ENCODE results near the gene TGDS.

The TGDS gene

GRCh38 chr13:94610475-94610874, 14.5 kb upstream of the TGDS start:
- no peak overlapping the region for H3K4me3 ChIP-seq (ENCODE audit: low read length)
- no peak for TF ChIP-seq ZNF274 (IDR thresholded peaks at IDR 0.05; ENCODE audit: low read depth, low read length)

- TF ChIP-seq ZNF274 (IDR thresholded peaks at IDR 0.05; ENCODE audit: low read depth, low read length): no peak
- no peak overlapping the region for H3K4me3 ChIP-seq (ENCODE audit: low read length)
These were observed 13.2 kb upstream of the TGDS start for GRCh38 chr13:94609196-94609595.

GRCh38 chr13:94608586-94608985, 12.6 kb upstream of the TGDS start:
- no peak for TF ChIP-seq ZNF274 (IDR thresholded peaks at IDR 0.05; ENCODE audit: low read depth, low read length)
- H3K4me3 ChIP-seq (ENCODE audit: low read length): no peak overlapping the region

GRCh38 chr13:94607939-94608338, 12.0 kb upstream of the TGDS start:
- TF ChIP-seq ZNF274 (IDR thresholded peaks at IDR 0.05; ENCODE audit: low read depth, low read length): no peak
- no peak overlapping the region for H3K4me3 ChIP-seq (ENCODE audit: low read length)

- H3K4me3 ChIP-seq (ENCODE audit: low read length): no peak overlapping the region
- no peak for TF ChIP-seq ZNF274 (IDR thresholded peaks at IDR 0.05; ENCODE audit: low read depth, low read length)
These were observed 11.1 kb upstream of the TGDS start for GRCh38 chr13:94607056-94607455.

- no peak for TF ChIP-seq ZNF274 (IDR thresholded peaks at IDR 0.05; ENCODE audit: low read depth, low read length)
- peak overlapping the region; percentile 85 for H3K4me3 ChIP-seq (ENCODE audit: low read length)
These were observed 6.5 kb upstream of the TGDS start for GRCh38 chr13:94602467-94602866.

GRCh38 chr13:94601446-94602431, 5.8 kb upstream of the TGDS start, which contains the start of gene GPR180:
TSS of gene GPR180 (plus strand) at chr13:94601857. CDS start at chr13:94601928, 71 bp downstream.
- peak within 1 kb of the TSS; percentile 85 for H3K4me3 ChIP-seq (ENCODE audit: low read length)
- no peak for TF ChIP-seq ZNF274 (IDR thresholded peaks at IDR 0.05; ENCODE audit: low read depth, low read length)

- no peak for TF ChIP-seq ZNF274 (IDR thresholded peaks at IDR 0.05; ENCODE audit: low read depth, low read length)
- no peak overlapping the region for H3K4me3 ChIP-seq (ENCODE audit: low read length)
These were observed 3.9 kb upstream of the TGDS start for GRCh38 chr13:94599877-94600276.

GRCh38 chr13:94598281-94598680, 2.3 kb upstream of the TGDS start:
- H3K4me3 ChIP-seq (ENCODE audit: low read length): no peak overlapping the region
- TF ChIP-seq ZNF274 (IDR thresholded peaks at IDR 0.05; ENCODE audit: low read depth, low read length): no peak

- no peak for TF ChIP-seq ZNF274 (IDR thresholded peaks at IDR 0.05; ENCODE audit: low read depth, low read length)
- H3K4me3 ChIP-seq (ENCODE audit: low read length): peak overlapping the region; percentile 90; the same call in 1 of the 2 replicates
These were observed 621 bp upstream of the TGDS start for GRCh38 chr13:94596575-94596971.

- no peak for TF ChIP-seq ZNF274 (IDR thresholded peaks at IDR 0.05; ENCODE audit: low read depth, low read length)
- H3K4me3 ChIP-seq (ENCODE audit: low read length): peak overlapping the region; percentile 90
These were observed 677 bp downstream of the TGDS start for GRCh38 chr13:94595001-94595949.

- no peak for TF ChIP-seq ZNF274 (IDR thresholded peaks at IDR 0.05; ENCODE audit: low read depth, low read length)
- no peak overlapping the region for H3K4me3 ChIP-seq (ENCODE audit: low read length)
These were observed 5.2 kb downstream of the TGDS start for GRCh38 chr13:94590744-94591143.

- TF ChIP-seq ZNF274 (IDR thresholded peaks at IDR 0.05; ENCODE audit: low read depth, low read length): no peak
These were observed 7.4 kb downstream of the TGDS start for GRCh38 chr13:94588541-94588940.

GRCh38 chr13:94586371-94586770, 9.6 kb downstream of the TGDS start:
- TF ChIP-seq ZNF274 (IDR thresholded peaks at IDR 0.05; ENCODE audit: low read depth, low read length): no peak
- H3K4me3 ChIP-seq (ENCODE audit: low read length): no peak overlapping the region

More at GRCh38 chr13:94588541-94588940, 7.4 kb downstream of the TGDS start:
- no peak overlapping the region for H3K4me3 ChIP-seq (ENCODE audit: low read length)
